Hypothalamus (tissue), 51 donors: ENCODE data around the gene SPAG9.
"Not testable (repeated sequence)": the region's sequence is repeated elsewhere in the genome, so short reads cannot be mapped to it uniquely, and the experiment has no call there.

ENCODE experiments used
- DNase-seq, 51 donors: peaks; one replicate each; lab custom pipeline; 2025; lab: John Stamatoyannopoulos, UW

SPAG9 gene

DNA sequence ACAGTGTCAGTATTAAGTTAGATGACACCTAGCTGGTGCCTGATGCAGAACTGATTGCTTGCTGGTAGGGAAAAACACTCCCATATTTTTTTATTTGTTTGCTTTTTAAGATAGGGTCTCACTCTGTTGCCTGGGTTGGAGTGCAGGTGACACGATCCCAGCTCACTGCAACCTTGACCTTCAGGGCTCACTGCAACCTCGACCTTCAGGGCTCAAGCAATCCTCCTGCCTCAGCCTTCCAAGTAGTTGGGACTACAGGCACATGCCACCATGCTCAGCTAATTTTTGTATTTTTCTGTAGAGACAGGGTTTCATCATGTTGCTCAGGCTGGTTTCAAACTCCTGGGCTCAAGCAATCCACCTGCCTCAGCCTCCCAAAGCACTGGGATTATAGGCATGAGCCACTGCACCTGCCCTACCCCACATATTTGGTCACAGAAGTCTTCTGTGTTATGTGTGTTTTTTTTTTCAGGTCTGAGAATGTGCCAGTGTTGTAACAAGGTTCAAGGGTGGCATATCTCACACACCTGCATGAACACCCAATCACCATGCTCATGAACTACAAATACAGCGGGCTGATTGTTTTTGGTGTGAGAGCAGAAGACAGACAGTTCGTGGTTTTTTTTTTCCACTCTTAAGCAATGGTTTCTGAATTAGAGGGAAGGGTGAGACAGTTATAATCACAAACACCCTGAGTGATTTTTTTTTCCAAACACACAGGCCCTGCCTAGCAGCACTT is 22.8 kb downstream of the SPAG9 start:
- DNase-seq: no peak

DNA sequence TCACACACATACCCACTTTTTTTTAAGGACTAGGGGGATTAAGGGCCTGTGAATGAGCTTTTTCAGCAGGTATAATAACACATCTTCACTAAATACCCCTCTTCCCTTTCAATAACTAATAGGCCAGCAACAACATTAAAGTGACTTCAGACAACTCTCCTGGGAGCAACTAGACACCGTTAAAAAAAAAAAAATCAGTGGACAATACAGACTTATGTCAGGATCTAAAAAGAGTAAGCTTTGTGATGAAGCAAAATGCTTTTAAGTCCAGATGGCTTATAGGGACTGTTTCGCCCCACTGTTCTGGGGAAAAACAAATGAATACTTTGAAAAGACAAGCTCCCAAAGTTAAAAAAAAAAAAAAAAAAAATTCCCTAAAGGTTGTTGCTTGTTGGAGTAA is 29.0 kb downstream of the SPAG9 start:
- no peak for DNase-seq

DNA sequence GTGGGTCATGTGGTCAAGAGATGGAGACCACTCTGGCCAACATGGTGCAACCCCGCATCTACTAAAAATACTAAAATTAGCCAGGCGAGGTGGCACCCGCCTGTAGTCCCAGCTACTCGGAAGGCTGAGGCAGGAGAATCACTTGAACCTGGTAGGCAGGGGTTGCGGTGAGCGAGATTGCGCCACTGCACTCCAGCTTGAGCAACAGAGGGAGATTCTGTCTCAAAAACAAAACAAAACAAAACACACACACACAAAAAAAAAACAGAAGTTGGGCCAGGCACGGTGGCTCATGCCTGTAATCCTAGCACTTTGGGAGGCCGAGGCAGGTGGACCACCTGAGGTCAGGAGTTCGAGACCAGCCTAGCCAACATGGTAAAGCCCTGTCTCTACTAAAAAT is 31.8 kb downstream of the SPAG9 start:
- DNase-seq: not testable (repeated sequence)

DNA sequence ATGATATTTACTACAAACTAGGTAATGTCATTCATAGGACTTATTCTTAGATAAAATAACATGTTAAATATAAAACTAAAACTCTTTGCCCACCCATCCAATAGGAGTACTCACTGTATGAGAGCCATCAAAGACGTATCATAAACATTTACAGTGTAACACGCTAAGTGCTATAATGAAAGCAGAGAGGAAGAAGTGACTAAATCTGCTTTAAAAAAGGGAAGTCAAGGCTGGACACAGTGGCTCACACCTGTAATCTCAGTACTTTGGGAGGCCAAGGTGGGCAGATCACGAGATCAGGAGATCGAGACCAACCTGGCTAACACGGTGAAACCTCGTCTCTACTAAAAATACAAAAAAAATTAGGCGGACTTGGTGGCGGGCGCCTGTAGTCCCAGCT is 32.4 kb downstream of the SPAG9 start:
- DNase-seq: no peak

DNA sequence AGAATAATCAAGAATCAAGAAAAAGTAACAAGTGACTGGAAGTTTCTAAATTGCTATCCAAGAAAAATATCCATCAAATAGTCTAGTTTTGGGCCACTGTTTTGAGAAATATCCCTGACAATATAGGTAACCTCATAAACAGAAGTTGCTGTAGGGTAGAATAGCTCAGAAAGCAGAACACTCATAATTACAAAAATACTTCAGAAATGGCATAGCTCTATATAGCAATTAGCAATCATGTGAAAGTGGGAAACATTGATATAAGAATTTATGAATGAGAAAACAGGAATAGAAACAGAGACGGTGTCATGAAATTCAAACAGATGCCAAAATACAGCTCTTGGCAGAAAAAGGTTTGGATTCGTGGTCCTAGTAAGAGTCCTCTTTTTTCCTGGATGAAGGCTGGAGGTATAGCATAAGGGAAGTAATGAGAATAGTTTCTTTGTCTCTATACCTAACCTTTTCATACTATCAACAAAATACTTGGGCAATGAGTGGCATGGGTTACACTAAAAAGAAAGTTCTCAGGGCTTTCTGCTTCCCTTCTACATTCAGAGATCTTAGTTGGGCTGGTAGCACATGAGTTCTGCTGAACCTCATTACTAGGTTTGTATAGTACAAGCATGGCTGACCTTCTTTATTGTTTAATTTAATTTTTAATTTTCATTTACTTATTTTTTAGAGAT is 33.5 kb downstream of the SPAG9 start:
- no peak for DNase-seq

DNA sequence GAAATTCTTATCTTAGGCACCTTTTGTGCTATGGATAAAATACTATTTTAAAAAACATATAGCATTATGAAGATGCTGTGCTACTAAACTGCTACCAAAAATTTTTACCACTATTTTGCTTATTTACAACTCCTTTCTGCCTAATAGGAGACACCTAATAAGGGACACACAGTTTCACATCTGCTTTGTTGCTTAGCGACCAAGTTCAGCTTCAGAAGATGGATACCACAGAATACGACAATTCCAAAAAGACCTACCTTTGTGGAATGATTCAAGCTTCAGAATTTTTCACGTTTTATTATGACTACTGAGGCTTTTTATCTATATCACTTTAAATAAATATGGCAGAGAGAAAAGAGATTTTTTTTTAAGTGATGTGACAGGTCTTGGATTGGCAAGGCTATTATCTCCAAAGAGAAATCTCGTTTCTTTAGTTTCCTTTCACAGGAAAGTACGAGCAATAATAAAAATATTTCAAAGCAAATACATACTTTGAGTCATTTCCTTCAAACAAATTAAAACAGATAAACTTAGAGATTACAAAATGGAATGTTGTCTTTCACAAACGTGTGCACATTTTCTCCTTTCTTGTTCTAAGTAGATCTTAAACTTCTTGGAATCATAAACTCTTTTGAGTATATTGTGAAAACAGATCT is 35.4 kb downstream of the SPAG9 start:
- DNase-seq: no peak

DNA sequence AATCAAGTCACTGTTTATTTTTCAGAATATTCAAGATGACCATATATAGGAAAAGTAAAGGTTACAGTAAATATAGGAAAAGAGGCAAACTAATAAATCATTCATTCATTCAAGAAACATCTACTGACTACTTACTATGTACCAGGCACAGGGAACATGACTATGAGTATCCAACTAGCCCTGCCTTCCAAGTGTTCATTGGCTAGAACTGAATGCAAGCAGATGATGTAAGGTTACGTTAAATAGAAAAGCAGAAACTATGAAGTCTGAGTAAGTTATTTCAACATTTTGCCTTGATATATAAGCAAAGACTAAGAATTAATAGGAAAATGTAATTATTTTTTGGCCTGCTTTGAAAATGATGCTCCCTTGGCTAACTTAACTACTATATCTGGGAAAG is 36.7 kb downstream of the SPAG9 start:
- DNase-seq: no peak

DNA sequence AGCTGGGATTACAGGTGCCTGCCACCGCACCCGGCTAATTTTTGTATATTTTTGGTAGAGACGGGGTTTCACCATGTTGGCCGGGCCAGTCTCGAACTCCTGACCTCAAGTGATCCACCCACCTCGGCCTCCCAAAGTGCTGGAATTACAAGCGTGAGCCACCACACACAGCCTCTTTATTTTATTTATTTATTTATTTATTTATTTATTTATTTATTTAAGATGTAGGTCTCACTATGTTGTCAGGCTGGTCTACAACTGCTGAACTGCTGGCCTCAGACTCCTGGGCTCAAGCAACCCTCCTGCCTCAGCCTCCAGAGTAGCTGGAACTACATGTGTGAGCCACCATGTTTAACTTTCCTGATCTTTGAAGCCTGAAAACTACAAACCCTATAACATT is 37.3 kb downstream of the SPAG9 start:
- DNase-seq: not testable (repeated sequence)

DNA sequence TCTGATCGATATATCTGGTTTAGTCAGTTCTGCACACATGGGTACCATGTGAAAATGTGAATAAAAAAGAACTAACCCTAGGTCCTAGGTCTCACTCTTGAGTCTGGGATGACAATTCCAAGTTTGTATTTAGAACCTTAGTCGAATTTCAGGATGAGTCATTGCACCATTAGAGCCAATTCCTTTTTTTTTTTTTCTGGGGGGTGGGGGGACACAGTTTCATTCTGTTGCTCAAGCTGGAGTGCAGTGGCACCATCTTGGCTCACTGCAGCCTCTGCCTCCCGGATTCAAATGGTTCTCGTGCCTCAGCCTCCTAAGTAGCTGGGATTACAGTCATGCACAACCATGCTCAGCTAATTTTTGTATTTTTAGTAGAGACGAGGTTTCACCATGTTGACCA is 41.6 kb downstream of the SPAG9 start:
- DNase-seq: no peak

DNA sequence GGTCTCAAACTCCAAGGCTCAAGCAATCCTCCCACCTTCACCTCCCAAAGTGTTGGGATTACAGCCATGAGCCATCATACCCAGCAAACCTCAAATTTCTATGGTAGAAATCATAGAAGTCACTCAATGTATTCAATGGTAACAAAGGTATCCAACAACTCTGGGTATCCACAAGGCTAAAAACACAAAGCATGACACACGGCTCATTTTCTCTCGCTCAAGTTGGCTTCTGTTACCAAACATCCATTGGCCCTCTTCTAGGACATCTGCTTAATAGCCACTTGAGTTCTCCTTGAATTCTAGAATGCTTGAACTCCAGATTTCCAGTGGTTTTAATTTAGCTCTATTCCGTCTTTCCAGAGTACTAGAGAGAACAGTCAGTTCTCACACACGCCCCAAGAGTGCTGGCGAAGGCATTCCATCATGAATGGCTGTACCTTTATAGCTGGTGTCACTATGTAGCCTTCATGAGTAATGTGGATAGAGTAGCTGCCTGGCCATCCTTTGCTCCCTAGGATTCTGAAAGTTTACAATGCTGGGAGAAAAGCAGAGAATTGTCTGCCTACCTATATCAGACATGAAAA is 42.6 kb downstream of the SPAG9 start:
- DNase-seq: no peak

DNA sequence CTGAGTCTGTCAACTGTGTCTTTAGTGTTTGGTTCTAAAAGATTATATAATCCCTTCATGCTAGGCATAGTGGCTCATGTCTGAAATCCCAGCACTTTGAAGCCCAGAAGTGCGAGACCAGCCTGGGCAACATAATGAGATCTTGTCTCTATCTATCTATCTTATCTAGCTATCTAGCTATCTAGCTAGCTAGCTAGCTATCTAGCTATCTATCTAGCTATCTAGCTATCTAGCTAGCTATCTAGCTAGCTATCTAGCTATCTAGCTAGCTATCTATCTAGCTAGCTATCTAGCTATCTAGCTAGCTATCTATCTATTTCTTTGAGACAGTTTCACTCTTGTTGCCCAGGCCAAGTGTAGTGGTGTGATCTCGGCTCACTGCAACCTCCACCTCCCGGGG is 43.8 kb downstream of the SPAG9 start:
- DNase-seq: no peak

DNA sequence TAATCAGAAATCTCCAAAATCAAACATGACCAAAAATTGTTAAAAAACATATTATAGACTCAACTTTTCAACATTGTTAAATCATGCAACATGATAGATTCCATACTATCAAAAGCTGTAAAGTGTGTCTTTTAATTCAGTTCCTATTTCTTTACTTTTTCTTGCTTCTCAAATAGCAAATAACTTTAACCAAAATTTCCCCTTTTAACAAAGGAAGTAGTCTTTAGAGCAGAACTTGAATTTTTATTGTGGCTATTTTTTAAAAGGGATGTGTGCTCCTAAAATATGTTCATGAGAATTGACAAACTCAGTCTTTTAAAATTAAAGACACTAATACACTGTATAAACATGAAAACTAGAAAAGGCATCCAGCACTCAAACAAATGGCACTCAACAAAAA is 49.1 kb downstream of the SPAG9 start:
- no peak for DNase-seq

DNA sequence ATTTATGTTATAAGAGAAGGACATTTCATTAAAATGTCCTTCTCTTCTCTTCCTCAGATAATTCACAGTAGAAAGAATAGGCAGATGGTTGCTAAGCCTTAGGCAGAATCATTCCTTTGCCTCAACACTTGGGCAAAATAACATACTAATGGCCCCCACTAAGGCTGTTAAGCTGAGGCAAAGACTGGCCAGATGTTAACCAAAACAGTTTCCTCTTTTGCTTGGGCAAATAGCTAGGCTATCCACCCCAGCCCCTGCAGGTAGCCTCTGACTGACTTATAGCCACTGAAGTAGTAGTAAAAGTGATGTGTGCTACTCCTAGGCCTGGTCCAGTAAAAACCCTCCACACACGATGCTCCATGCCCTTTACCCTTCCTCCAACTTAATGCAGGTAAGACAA is 55.2 kb downstream of the SPAG9 start:
- DNase-seq: no peak

DNA sequence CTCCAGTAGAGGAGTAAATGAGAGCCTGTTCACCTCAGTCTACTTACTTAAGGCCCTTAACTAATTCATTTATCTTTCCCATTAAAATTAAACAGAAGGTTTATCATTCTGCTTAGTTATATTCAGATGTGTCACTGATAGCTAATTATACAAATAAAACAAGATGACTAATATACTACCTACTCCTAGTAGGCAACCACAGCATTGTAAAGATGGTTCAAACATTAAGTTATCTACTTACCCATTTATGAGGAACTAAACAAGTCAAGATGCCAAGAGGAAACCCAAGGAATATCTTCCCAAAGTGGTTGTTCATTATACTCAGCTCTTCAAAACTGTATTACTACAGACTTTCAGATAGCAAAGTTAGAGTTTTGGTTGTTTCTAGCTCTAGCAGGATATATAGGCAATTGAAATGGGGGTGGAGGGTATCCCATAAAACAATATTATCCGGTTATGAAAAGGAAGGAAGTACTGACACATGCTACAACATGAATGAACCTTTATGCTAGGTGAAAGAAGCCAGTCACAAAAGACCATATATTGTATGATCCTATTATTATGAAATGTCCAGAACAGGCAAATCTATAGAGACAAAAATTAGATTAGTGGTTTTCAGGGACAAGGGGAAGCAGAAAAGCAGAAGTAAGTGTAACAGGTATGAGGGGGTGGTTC is 56.5 kb downstream of the SPAG9 start:
- no peak for DNase-seq

DNA sequence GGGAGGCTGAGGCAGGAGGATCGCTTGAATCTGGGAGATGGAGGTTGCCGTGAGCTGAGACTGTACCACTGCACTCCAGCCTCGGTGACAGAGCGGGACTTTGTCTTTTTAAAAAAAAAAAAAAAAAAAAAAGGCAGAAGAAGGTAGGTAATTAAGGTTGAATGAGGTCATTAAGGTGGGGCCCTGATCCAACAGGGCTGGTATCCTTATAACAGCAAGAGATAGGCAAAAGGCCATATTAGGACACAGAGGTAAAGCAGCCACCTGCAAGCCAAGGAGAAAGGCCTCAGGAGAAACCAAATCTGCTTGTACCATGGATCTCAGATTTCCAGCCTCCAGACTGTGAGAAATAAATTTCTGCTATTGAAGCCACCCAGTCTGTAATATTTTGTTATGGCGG is 60.3 kb downstream of the SPAG9 start:
- no peak for DNase-seq

DNA sequence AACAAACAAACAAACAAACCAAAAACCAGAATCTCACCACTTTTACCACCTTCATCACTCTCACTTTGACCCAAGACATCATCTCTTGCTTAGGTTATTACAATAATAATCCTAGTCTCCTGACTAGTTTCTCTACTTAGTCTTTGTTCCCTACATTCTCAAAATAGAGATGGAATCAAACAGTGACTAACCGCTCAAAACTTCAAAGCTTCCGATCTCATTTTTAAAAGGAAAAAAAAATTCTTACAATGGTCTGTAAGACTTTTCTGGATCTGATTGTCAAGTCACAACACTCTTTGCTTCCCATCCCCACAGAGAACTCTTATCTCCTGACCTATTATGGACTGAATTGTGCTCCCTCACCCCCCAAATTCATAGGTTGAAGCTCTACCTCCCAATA is 60.9 kb downstream of the SPAG9 start:
- DNase-seq: no peak

DNA sequence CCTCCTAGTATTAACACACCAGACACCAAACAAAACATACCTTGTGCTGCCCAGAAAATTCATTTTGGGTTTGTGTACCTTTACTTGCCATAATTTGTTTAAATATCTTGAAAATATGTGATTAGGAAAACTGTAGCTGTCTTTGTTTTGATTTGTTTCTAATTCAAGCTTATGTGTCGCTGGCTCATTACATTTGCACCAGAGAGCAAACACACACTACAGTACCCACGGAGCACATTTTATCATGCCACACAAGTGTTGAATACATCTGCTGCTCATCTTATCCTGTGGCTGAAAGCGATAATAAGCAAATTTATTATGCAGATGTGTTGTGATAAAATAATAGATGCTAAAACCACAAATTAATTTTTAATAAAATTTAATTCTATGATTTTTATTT is 63.1 kb downstream of the SPAG9 start:
- DNase-seq: no peak

DNA sequence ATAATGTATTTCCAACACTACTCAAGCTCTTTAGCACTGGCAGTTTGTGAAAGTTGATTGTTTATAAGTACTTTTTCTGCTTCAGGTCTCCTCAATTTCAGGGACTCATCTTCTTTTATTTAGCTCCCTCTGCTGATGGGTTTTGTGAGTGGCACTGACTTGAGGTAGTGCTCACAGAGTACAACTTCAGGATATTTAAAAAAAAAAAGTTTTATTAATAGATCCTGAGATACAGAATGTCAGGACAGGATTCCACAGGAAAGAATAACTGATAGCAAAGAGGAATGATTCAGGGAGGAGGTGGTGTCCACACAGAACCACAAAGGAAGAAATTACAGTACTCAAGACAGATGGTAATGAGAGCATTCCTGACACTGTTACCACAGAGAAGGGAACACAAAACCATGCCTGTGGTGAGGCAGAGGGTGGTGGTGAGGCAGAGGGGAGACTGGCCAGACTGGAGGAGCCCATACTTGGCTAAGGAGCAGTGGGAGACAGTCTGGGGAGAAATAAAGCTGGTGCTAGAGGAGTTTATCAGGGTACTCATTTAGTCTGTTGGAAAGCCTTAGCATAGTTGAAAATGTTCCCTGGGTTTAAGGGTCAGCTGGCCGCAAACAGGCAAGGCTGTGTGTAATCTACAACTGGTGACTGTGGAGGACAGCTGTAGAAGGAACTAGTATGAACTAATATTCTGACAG is 63.7 kb downstream of the SPAG9 start:
- peak in 11 of 51 donors; percentile 3 to 67 (median 19) for DNase-seq

DNA sequence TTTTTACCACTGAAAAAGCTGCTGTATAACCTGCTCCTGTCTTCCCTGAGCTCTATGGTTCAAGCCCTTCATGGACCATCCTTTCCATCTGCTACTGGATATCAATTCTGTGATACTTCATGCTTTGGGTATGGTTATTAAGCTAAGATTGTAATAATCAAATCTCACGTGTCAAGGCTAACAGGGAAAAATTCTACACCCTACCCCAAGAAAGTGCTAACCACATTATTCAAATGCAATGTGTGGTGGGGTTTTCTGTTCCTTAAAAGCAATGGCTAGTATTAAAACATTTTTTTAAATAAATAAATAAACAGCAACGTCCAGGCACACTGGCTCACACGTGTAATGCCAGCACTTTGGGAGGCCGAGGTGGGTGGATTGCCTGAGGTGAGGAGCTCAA is 65.9 kb downstream of the SPAG9 start:
- DNase-seq: no peak

DNA sequence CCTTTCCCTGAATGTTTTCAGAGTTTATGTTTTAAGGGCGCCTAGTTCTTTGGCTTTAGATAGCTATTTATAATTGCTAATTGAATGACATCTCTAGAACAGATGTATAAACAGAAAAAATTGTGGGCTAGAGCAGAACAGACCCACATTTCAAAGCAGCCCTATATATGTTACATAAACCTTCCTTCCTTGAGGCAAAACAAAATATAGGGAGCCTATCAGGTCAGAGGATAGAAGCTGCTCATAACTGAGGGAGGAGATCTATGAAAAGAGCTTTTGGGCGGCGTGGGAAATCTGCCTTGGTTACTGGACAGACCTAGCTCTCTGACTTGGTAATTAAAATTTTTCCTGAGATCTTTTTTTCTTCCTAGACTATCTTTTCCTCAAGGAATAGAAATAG is 68.4 kb downstream of the SPAG9 start:
- DNase-seq: no peak
